Upper lobe of left lung (tissue), 4 donors: ENCODE results near the gene PASD1.
"Not testable (repeated sequence)": the region's sequence is repeated elsewhere in the genome, so short reads cannot be mapped to it uniquely, and the experiment has no call there.

ENCODE experiments used
- CTCF ChIP-seq, 6 experiments: fragments of 450-650 bp in 4 of 6; fragments of 200-600 bp in 2 of 6; sonication (generic) in 2 of 6; IDR thresholded peaks; one replicate each; pipeline ENCODE4 v1.5.1; 2016 to 2019; ENCODE audit warnings: antibody characterized with exemption in 6 of 6
- EP300 ChIP-seq, 4 donors: sonication (generic); formaldehyde crosslinking; IDR thresholded peaks; one replicate each; pipeline ENCODE4 v1.5.1; 2017; ENCODE audit warnings: antibody characterized with exemption in 4 of 4, control low read depth in 2 of 4
- POLR2A ChIP-seq, 4 donors: fragments of 450-650 bp; IDR thresholded peaks; one replicate each; pipeline ENCODE4 v1.5.1; 2016 to 2017; ENCODE audit warnings: antibody characterized with exemption in 4 of 4, mild to moderate bottlenecking in 2 of 4

DNA sequence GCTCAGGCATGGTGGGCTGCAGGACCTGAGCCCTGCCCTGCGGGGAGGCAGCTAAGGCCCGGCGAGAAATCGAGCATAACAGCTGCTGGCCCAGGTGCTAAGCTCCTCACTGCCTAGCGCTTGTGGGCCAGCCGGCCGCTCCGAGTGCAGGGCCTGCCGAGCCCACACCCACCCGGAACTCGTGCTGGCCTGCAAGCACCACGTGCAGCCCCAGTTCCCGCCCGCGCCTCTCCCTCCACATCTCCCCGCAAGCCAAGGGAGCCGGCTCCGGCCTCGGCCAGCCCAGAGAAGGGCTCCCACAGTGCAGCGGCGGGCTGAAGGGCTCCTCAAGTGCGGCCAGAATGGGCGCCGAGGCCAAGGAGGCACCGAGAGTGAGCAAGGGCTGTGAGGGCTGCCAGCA lies 8.2 kb upstream of the PASD1 start:
- TF ChIP-seq CTCF, EP300, POLR2A (IDR thresholded peaks at IDR 0.05): not testable (repeated sequence)
